Endometrium (tissue), 2 donors: ENCODE results near the gene GOLM1.
"Not testable (repeated sequence)": the region's sequence is repeated elsewhere in the genome, so short reads cannot be mapped to it uniquely, and the experiment has no call there.

Source experiments
- FAIRE-seq: peaks from 2 replicates; lab custom pipeline; 2012; peaks lifted over from hg19 to GRCh38; lab: Jason Lieb, UNC
- donor health status: control.
- donor health status: control.

Gene GOLM1

DNA sequence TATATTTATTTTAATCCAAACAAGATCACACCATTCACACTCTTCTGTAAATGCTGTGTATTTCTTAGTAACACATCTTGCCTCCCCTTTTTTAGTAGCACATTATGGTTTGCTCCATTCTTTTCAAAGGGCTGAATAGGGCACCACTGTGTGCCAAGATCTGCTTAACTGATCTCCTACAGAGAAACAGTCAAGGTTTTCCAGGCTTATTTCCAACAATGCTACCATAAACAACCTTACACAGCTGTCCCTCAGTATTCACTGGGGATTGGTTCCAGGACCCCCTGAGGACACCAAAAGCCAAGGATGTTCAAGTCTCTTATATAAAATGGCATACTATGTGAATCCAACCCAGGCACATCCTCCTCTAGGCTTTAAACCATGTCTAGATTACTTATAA, 16.5 kb downstream of the GOLM1 start:
- no peak for FAIRE-seq

DNA sequence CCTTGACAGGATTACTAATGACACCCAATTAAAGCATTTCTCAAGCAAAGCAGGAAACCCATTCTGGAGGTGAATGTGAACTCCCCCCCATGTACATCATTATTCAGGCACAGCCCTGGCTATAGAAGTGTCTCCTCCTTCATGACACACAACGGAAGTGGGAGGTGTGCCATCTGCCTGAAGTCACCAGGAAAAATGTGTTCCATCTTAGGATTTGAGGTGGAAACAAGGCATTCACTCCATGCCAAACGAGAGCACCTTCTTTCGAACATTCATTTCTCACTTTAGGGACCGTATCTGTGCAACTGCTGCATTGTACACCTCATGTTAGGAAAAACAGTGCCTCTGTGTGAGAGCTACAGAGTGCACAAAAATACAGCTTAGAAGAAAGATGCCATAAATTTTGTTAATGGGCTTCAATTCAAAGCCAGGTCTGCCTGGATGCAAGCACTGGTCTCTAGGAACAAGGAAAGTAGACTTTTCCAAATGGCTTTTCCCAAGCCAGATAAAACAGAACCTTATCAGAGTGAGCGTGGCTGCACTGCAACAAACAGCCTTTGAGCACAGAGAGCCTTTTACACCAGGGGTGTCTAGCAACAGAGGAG, 19.4 kb downstream of the GOLM1 start:
- no peak for FAIRE-seq

DNA sequence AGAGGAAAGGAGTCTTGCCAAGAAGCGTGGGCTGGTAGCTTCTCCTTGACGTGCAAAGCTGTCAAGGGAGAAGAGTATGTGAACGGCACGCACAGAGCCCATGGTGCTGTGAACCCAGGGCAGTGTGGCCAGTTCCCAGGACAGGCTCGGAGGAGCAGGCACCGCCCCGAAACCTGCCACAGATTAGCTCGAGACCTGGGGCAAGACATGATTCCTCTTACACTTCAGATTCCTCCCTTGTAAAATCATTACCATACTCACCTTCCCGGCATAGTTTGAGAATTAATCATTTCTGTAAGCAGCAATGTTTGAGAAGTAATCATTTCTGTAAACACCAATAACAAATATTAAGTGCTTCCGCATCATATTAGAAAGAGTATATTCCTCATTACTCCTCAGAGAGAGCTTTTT, 19.9 kb downstream of the GOLM1 start:
- FAIRE-seq, result no peak

- no peak for FAIRE-seq
These were observed 20.6 kb downstream of the GOLM1 start for GRCh38 chr9:86078731-86079130.

DNA sequence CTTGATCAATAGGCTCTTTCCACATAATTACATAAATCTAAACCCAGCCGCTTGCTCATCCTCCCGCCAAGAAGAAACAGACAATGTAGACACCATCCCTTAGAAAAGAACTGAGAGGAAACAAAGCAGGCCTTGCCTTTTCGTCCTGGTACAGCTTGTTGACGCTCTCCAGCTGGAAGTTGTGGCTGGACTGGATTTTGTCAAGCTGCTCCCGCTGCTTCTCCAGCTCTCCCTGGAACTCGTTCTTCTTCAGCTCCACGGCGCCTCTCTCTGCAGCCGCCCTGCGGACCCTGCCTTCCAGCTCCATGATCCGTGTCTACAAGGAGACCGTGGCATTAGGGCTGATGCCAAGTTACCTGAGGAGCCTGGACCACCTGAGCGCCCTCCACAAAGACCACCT, 22.1 kb downstream of the GOLM1 start:
- FAIRE-seq, result no peak

DNA sequence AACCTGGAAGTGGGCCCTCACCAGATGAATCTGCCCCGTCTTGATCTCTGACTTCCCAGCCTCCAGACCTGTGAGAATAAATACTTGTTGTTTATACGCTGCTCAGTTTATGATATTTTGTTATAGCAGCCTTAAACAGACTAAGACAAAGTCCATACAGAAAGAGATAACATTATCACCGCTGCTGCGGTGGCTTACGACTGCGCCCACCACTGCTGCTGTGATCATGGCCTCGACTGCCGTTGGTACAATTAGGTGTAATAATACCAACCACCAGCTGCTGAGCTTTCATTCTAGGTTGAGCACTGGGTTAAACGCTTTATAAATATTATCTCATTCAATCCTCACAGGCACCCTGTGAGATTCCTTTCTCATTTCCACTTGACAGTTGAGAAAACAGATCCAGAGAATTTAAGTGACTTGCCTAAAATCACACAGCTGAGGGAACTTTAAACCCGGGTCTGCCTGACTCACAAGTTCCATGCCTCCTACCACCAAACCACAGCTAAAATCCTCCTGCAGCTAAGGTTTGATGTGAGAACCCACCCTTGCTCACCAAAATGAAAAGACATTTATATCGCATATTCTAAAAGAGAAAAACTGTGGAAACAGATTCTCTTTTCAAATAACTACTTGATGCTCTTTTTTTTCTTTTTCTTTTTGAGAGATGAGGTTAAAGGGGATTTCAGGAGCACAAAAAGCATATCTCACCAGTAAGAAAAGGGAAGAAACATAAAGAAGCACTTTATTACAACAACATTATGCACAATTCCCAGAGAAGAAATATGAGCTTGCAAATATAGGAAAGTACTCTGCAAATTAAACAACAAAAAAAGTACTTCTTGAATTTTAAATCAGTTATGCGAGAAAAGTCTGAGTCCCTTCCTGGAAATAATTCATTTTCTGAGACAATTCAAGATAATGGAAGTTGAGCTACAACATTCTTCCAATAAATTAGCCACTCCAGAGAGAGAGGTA, 23.9 kb downstream of the GOLM1 start:
- no peak for FAIRE-seq

DNA sequence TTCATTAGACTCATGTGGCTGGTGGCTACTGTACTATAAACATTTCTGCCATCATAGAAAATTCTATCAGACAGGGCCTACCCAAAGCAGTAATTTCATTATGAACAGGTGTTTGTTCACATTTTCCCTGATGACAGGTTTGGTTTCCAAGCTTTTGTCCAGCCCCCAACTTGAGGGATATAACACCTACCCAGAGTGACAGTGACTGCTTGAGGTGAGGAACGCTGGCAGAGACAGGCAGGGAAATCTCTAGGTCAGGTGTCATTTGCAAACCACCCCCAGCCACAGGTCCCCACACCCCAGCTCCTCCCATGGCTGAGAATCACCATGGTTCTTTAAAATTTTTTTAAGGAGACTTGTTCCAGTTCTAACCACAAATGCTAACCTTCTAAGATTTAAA, 25.5 kb downstream of the GOLM1 start:
- no peak for FAIRE-seq

DNA sequence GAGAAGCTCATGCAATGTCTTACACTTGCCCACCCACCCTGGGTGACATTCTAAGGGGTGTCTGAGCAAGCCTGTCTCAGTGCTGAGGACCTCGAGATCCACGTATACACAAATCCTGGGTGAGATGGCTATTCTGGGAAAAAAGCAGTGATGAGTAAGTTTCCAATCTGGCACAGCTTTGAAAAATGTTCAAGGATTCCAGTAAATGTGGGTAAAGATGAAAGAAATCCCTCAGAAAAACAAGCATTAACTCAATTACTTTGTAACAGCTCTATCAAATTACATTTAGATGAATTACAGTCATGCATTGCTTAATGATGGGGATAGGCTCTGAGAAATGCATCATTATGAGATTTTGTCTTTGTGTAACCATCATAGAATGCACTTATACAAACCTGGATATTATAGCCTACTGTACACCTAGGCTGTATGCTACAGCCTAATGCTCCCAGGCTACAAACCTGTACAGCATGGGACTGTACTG, 26.9 kb downstream of the GOLM1 start:
- no peak for FAIRE-seq

DNA sequence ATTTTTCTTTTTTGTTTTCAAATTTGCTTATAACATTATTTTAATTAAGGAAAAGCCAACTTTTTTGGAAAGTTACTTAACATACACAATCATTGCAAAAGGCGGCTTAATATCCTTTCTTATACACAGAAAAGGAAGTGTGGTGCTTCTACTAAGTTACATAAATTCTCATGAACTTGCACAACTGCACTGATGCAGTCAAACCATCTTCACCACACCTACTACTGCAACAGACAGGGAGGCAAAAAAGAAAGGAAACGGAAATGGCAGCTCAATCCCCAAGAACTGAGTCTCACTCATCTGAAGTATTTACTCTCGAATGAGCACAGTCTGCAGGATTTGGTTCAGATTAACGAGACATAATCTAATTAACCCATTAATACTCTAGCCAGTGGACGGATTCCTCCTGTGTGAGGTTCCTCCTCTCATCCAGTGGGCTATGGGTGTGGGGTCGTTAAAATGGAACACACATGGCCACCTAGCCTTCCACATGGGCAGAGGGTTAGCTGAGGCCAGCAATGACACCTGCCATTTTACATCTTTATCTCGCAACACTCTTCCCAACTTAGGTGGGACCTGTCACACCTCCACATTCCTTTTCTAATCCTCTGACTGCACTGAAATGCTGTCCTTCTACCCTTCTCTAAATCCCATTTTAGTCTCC, 30.0 kb downstream of the GOLM1 start:
- FAIRE-seq, result no peak

DNA sequence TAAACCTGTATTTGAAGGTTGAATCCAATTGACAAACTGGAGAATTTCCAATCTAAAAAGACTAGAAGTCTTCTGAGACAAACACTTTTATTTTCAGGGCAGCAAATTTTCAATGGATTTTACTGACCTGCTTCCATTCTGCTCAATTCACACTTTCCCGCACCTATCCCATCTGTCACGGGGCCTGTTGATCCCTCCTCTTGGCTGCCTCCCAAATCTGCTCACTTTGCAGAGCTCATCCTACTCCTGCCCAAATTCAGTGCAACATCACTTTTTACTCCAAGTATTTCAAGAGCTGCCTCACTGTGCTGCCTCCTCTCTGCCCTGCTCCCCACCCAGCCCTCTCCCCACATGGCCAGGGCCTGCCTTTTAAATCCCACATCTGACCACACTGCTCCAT, 35.1 kb downstream of the GOLM1 start:
- FAIRE-seq, result no peak

- no peak for FAIRE-seq
These were observed 36.3 kb downstream of the GOLM1 start for GRCh38 chr9:86062845-86063693.

DNA sequence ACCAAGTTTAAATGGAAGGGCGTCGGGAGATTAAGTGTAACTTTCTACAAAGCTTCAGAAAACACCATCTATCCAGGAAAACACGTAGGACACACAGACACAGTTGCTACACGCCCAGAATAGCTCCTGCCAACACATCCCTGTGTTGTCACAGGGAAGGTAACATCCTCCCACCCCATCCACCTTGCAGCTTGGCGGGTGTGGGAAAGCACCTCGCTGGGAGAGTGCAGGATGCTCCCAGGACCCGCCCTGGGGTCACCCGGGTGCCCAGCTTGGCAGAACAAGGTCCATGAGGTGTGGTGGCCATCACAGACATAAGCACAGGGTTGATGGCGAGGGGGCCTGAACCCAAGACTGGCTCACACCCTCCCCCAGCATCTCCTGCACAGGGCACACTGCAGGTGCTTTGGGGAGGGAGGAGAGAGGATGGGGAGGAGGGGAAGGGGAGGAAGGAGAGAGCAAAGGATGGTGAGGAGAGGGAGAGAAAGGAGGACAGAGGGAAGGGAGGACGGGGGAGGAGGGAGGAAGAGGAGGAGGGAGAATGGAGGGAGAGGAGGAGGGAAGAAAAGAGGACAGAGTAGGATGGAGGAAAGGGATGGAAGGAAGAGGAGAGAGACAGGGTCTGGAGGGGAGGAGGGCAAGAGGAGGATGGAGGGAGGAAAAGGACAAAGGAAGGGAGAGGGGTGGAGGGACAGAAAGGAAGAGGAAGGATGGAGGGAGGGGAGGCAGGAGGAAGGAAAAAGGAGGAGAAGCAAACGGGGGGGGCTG, 37.2 kb downstream of the GOLM1 start:
- no peak for FAIRE-seq

DNA sequence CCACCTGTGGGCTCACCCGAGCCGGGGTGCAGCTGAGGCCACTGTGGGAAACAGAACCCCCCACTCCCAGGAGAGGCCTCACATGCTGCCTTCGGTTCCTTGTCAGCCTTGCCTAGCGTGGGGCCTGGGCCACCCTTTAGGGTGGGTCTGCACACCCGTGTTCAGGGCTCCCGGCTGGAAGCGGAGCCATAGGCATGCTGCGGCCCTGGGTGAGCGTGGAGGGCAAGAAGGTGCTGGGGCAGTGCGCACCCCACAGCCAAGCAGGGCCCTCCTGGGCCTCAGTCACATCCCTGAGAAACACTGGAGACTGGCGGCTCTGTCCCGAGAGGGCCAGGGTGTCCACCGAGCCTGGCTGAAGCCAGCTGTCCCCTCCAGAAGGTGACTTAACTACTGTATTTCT, 41.9 kb downstream of the GOLM1 start:
- no peak for FAIRE-seq

DNA sequence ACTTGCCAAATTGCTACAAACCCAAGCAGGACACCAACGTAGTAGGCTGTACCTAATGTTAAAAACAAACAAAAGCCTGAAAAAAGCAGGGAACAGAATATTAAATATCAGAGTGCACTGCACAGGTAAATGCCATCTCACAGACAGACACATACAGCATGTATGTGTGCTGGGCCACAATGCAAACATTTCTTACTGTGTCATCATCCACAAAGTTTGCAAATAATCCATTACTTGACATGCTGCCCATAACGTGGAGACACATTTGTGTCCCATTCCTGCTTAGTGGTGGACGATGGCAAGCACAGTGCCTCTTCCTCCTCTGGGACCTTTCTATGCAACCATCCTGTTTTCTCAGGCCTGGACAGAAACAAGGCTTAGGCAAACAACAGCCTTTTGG, 44.7 kb downstream of the GOLM1 start:
- no peak for FAIRE-seq

GRCh38 chr9:86052556-86053468, 46.5 kb downstream of the GOLM1 start:
- no peak for FAIRE-seq

- not testable (repeated sequence) for FAIRE-seq
These were observed 51.2 kb downstream of the GOLM1 start for GRCh38 chr9:86048018-86048742.

DNA sequence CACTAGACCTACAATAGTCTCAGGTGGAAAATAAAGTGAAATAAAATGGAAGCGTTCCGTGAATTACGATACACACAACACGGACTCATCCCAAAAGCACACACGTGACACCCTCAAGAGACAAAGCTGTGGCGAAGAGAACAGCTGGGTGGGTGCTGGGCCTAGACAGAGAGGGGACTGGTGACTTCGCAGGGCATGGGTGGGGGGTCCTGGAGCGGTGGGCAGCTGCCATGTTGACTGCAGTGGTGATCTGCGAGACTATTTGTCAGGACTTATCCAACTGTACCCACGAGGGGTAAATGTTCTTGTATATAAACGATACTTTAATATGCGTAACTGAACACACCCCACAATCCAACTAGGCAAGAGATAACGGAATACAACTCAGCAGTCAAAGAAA, 52.0 kb downstream of the GOLM1 start:
- no peak for FAIRE-seq

- FAIRE-seq, result no peak
These were observed 52.4 kb downstream of the GOLM1 start for GRCh38 chr9:86046930-86047341.

DNA sequence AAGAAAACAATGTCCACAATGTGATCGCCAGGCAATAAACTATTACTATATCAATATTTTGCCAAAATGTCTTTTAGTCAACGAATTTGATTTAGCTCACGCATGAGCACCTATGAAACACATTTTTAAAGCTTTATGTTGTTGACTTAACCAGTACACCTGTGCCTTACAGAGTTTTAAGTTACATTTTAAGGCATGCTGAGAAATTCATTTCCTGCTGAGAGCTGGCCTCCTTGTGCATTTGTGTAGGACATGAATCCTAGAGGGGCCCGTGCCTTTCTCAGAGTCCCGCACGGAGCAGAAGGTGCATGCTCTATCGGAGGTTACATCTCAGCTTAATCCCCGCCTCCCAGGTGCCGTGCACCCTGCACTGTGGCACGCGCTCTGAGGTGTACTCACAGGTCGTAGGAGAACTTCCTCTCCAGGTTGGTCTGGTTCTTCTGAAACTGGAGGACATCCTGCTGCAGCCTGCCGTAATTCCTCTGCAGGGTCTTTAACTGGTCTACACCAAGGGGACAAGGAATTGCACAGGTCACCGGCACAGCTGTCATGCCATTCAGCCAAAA, 53.2 kb downstream of the GOLM1 start:
- no peak for FAIRE-seq
